HG03280 (cell line): ENCODE data around the gene FBXO15.

Experiments used
- ATAC-seq: cut with Tn5 transposase; IDR thresholded peaks from one replicate; pipeline ENCODE4 v1.9.1; 2021; ENCODE audit warnings: mild to moderate bottlenecking, moderate library complexity; ENCODE audit not compliant: unreplicated experiment

FBXO15 gene

DNA sequence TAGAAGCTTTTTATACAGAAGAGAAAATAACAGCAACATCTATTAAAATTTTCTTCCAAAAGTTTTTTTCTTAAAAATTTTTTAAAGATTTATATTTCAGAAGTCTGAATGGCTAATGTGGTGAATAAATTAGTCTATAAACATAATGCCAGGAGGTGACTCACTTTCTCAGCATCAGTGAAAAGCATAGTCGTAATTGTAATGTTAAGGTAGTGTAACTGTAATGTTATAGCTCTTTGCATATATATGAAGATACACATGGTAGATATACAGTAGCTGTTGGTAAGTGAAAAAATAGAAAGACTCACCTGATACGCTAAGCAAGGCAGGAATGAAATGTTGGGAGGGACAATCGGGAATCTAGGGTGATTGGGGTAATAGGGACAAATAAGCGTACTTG, 6.2 kb upstream of the FBXO15 start:
- no peak for ATAC-seq

DNA sequence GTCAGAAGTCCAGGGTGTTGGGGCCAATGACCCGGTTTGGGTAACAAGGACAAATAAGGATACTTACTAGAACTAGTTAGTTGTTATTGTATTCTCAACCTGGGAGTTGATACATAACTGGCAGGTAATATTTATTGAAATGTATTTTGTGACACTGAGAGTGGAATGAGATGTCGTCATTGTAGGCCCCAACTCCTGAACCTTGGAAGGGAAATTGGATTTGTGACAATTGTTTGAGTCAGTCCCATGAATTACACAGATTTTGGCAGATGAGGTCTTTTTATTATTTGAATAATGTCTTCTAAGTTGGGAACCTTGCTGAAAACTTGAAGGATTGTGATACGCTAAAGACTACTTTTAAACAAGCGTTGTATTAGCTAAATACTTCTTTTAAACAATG, 5.7 kb upstream of the FBXO15 start:
- no peak for ATAC-seq

DNA sequence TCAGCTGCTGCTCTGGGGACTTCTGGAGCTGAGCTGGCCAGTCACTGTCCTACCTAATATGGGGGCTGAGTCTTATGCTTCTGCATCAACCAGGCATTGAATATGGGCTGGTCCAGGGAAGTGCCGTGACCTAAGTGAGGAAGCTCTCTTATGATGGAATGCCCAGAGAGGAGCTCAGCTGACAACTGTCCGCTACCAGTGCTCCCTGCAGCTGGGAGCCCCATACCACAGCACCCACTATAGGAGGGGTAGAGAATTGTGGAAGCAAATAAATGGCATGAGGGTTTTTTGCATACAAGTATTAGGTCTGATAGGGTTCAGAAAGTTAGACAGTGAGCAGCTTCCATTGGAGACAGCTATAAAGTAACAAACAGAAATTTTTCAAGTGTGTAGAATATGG, 5.2 kb upstream of the FBXO15 start:
- no peak for ATAC-seq

DNA sequence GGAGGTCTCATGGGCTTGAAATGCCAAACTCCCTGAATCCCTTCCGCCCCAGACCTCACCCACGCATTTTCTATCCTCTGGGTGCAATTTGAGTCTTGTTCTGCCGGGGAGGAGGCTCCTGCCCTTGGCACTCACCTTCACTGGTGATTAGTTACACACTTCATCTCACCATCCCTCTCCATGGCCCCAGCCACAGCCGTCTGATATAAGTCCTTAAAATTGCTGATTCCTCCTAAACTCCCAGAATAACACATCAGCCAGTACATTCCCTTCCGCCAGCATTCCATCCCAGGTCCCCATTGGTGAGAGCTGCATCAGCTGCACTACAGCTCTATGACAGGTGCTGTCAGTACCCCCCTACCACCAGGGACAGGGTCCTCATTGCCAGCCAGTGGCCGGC, 4.6 kb upstream of the FBXO15 start:
- ATAC-seq, result no peak

DNA sequence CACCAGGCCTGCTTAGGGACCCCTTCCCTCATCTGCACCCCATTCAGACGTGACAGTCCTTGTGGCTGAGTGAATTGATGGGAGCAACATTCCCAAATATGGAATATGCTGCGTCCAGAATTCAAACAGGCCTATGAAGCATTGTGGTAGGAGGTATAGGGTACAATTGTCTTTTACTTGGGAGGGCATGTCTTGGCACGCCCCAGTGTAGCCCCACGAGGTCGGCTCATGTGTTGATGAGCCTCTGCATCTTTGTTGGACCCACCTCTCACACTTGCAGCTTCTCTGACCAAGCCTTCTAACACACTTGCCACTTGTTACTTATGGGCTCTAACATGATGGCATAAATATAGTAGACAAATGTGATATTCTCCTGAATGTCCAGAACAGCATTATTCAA, 2.2 kb upstream of the FBXO15 start:
- ATAC-seq, result no peak

DNA sequence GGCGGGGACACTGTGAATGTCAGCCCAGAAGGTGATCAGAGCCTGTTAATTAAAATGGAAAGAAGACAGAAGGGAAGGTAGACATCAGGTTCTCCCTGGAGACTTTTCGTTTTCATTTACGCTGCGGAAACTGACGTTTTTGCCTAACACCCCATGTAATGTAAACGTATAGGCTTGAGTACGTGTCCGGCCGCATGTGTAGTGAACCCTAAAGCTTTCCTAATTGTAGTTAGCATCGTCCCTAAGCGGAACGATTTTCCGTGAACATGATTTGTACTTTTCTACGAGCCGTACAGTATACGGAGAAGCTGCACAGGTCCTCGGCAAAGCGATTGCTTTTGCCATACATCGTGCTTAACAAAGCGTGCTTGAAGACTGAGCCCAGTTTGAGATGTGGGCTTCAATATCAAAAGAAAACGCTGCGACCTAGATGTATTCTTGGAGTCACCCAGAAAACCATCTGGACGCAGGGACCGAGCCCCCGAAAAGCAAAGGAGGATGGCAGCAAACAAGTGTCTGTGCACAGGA, 973 bp upstream of the FBXO15 start:
- ATAC-seq, result no peak

DNA sequence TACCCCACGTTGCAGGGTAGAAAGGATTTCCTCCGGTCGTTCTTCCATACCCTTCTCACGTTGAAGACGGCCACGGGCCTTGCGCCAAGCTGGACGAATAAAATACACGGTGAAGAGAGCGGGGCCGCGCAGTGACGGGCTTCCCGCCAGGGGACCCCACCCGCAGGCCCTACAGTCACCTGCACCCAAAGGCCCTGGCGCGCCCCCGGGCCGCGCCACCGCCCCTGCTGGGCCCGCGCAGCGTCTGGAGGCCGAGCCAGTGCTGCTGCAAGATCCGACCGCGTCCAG, 199 bp downstream of the FBXO15 start:
- ATAC-seq, result no peak

DNA sequence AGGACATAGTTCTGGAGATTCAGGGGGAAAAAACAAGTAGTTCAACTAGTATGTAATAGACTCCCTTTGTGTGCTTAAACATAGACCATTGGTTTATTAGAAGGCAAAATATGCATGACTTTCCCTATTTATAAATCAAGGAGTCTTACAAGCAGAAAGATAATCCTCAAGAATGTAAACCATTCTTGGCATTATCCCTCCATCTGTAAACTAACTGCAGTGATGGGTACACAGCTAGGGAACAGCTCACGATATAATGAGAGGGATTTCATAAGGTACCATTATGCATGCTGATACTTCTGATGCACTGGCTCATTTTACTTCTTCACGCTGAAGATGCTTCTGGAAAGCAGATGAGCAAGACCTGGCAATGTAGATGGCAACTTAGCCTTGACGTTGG, 878 bp downstream of the FBXO15 start:
- ATAC-seq, result no peak

DNA sequence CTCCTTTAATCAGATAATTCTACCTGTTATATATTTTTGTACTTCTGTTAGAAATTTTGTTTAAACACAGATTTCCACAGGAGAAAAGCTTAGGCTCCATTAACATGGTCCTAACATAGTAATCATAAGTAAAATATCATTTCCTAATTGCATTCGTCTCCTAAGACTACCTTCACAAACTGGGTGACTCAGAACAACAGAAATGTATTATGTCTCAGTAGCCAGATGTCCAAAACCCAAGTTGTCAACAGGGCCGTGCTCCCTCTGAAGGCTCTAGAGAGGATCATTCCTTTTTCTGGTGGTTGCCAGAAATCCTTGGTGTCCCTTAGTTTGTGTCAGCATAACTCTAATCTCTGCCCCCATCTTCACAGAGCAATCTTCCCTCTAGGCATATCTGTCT, 5.4 kb downstream of the FBXO15 start:
- ATAC-seq, result no peak

DNA sequence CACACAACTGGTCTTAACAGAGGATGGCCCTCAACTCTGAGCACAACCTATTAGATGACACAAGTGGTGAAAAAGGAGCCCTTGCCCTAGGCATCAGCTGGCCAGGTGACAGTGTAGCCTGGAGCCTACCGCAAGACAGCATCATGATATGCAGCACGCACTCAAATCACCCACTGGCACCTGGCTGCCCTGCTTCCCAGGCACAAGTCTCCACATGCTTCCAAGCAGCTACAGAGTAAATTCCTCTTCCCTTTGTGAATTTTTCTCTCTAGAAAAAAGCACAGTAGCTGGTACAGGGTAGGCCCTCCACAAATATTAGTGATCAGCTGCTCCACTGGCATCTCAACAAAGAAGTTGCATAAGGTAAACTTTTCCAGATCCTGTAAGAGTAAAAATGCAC, 6.0 kb downstream of the FBXO15 start:
- no peak for ATAC-seq

DNA sequence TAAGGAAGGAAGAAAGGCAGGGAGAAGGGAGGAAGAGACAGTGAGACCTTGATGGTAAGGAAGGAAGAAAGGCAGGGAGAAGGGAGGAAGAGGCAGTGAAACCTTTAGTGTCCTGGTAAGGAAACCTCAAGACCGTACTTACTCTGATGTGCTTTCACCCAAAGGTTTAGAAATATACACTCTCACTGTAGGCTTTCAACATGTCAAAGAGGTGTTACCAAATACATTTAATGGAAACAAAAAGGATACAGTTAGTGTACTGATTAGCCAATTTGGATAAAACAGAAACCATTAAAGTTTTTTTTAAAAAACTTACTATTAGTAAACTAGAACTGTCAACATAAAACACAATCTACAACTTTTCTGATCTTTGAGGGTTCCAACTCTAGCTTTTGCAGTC, 7.1 kb downstream of the FBXO15 start:
- ATAC-seq, result no peak

DNA sequence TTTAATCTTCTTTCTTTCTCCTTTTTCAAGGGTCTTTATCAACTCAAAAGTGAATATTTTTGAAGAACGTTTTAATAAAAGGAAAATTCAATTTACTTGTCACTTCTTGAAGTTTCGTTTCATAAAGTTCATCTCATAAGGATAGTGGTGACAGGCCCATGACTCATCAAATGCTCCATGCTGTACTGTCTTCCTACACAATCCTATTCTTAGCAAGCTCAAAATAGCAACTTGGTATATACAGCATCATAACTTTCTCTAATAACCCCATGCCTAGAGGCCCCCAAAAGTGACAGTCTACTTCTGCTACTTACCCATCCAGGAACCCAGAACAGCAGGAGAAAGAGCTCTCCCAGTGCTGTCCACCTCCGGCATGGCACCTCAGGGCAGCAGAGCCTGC, 7.7 kb downstream of the FBXO15 start:
- ATAC-seq, result no peak

DNA sequence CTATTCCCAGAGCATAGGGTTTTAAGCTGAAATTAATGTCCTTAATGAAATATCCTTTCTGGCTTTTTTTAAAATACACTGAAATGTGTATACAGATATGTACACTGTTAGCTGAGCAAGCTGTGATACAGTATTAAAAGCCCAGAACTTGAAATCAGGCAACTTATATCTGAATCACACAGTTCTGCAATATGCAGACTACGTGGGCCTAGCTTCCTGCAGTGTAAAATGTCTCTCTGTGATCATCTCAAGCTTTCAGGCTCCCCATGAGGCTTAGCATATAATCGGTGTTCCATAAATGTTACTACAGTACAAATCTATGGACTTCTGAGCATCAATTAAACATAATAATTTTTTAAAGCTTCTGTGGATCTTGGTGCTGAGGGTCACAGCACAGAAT, 8.2 kb downstream of the FBXO15 start:
- no peak for ATAC-seq

DNA sequence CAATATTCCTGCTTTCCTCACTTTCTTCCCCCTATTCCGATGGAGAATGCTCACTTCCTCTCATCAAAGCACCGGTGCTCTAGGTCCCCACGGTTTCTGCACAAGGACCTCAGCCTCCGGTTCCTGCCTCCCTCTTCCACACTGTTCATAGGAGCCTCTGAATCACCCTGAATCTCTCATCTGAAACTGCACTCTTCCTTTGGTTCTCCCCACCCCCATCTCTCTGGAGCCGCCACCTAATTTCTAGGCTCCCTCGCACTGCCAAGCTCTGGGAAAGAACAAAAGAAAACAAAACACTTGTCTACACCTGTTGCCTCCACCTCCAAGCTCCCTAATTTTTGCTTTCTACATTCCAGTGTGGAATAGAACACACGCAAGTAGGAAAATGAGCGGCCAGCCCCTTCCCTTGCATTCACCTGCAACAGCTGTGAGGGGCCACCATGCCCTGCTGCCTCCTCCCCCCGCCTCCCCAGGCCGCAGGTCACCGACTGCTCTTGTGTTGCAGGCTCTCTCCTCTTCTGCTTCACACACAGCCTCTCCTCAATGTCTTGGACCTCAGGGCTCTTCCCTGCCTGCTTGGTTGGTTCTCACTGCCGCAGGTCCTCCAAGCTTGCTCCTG, 9.6 kb downstream of the FBXO15 start:
- ATAC-seq, result no peak

DNA sequence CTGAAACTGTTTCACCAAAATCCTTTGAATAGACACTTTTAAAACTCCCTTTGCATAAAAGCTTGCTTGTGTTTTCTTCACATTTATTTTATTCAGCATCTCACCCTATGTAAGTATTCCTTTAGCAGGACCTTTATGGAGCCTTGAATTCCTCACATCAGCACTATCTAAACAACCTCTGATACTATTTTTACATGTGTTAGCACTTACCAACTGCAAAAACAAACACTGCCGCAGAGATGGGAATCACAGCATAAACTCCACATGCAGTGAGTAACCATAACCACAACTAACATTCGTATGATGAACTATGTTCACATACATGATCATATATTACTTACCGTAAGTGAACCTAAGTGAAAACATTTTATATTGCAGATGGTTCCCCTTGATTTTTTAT, 15.4 kb downstream of the FBXO15 start:
- no peak for ATAC-seq

DNA sequence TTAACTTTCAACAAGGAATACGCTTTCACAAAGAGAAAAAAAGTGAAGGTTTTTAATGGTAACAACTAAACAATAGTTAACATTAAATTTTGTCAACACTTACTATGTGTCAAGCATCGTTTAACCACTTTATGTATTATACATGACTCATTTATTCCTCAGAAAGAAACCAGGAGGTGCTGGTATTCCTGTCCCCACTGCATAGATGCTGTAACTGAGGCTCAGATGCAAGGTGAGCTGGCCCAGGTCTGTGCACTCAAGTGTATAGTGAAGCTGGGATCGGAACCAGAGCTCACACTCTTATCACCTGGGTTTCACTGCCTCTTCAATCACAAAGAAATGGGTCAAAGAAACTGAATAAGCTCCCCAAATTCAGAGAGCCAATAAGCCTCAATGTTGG, 16.5 kb downstream of the FBXO15 start:
- ATAC-seq, result no peak

DNA sequence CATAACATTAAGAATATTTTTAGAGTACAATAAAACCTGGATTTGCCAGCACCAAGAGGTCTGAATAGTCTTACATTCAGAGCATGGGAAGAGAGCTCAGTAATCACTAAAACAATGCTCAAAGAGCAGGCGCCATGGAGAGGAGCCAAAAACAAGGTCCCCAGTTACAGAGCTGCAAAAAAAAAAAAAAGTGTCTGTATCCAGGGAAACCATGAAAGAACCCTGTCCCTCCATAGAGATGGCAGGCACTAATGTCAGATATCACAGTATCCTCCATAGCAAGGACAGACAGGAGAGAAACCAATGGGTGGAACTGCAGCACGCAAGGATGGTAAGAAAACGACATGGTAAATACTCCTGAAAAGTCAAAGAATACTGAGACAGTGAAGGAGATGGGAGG, 19.5 kb downstream of the FBXO15 start:
- ATAC-seq, result no peak

DNA sequence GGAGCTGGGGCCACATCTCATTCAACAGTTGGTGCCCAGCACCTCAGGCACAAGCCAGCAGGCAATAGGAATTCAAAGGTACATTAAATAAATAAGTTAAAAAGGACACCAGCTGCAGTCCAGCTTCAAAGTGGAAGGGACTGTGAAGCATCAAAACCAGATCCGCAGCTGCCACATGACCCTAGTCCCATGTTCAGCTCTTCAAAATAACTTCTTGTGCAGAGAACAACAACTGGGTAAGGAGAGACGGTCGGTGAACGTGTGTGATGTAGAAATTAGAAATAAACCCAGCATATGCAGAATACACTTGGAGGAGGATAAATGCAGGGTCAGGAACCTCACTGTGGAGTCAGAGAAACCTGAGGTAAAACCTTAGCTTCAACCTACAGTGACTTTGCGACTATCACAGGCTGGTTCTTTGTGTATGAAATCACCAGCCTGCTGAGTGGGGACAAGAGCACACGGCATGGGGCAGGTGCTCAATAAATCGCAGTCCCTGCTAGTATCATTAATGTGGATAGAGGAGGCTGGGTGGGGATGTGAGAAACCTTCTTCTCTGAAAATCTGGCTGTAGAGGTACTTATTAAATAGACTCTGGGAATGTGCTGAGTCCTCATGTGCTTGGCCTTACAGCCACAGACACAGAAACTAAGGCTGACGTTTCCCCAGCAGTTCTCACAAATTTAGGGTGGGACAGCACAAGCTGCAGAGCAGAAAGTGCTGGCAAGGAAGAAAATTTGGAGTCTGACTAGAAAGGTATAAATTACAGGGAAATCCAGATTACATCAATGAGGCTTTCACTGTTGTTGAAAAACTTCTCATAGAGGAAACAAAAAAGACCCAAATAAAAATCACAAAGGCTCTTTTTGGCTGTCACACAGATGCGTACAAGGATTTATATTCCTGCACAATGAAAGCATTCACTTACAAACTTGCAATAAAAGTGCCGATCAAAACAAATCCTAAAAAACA, 20.7 kb downstream of the FBXO15 start:
- ATAC-seq, result no peak

DNA sequence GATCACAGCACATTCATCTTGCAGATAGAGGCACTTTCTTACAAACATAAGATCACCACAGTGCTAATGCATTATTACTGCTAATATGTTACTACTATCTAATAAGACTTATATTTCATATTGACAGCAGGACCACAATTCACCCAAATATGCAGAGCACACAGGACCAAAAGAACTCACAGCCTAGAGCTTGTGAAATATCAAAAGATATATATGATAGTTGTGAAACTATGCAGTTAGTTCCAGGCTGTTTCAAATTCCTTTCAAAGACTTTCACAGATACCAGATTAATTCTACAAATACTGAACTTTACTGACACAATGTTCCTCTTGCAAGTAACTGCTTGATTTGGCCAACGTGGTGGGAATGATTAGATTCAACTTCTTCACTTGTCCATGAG, 23.0 kb downstream of the FBXO15 start:
- ATAC-seq, result no peak

DNA sequence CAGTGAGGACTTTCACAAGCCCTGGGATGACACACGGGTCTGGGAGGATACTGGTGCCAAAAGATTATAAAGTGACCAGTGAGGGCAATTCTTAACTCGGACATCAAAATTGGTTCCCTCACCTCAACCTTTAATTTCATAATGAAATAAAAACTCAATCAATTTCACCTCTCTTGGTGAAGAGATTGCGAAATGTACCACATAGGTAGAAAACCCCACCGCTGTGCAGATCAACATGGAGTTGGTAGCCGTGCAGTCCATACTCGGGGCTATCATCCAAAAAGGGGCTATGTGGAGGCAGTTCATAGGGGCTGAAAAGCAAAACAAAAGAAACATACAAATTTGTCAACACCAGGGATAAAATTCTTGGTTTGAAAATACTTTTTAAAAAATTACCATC, 24.4 kb downstream of the FBXO15 start:
- no peak for ATAC-seq

DNA sequence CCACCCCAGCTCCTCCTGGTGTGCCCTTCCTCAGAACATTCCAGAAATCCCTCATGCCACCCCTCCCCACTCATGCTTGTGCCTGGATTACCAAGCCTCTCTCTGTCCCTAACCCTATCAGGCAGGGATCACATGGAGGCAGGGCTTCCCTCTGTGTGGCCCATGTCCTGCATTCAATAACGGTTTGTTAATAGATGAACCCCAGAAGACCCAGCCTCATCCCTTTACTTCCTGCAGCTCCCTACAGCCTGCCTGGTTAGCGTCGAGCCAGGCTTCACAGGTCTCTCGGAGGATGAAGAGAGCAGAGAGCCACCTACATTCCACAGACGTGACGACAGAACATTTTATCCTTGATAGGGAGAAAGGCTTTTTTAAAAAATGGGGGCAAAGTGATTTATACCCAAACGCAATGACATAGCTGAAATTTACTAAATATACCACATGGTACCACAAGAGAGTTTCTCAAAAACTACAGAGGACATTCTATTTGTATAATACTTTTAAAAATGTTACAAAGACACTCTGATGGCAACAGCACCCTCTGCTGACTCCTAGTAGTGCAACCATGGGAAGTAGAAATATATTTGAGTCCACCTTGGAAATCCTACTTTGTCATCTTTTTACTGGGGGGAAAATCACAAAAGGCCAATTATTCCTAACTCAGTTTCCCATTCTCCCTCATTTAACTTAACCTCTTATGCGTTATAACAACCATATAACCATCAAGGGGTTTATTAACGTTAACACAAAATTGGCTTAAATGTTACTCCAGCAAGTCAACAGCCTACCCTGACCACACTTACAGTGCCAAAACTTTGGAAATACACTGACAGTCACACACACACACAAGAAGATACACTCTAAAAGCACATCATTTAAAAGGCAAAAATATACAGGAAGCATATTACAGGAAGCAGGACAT, 30.7 kb downstream of the FBXO15 start:
- ATAC-seq, result peak; percentile 60
